Fibroblast of skin of abdomen (primary cell): ENCODE results near the gene NUAK2.
"Not testable (repeated sequence)": the region's sequence is repeated elsewhere in the genome, so short reads cannot be mapped to it uniquely, and the experiment has no call there.

Source experiments
- DNase-seq: peaks from one replicate; pipeline ENCODE4 v3.0.0-alpha.2; 2013

NUAK2 gene

DNA sequence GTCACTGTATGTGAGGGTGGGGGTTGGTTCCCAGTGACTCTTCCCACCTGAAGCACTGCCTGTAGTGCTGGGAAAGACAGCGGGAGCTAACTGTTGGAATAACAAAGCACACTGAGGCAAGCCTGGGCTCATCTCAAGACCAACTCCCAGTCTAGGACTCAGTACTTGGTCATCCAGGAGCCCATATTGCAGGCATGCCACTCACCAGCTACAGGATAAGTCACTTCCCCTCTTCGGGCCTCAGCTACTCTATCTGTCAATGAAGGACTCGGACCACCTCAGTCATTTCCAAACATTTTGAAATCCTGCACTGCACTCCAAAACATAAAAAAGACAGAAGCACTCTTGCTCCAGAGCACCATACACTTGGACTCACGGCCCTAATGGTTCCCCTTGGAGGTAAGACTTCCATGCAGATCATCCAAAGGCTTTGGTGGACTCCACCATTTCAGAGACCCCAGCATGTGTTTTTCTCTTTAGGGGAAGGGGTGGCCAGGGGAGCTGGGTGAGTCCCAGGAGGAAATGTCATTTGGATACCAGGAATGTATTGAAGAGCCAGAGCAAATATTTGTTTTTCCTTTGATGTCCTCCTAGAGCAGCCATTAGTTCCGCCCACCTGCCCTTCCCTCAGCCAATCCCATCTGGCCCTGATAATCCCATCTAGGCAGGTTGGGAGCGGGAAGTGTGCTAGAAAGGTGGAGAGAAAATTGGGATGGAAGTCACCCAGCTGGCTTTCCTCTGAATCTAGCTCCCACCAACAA, 3.1 kb downstream of the NUAK2 start:
- no peak for DNase-seq

GRCh38 chr1:205317311-205317917, 4.1 kb downstream of the NUAK2 start:
- DNase-seq = no peak

GRCh38 chr1:205316161-205316566, 5.4 kb downstream of the NUAK2 start:
- DNase-seq = no peak

- no peak for DNase-seq
Measured at GRCh38 chr1:205315008-205315618, 6.4 kb downstream of the NUAK2 start.

GRCh38 chr1:205313563-205314308, 7.8 kb downstream of the NUAK2 start:
- peak; percentile 82 for DNase-seq

DNA sequence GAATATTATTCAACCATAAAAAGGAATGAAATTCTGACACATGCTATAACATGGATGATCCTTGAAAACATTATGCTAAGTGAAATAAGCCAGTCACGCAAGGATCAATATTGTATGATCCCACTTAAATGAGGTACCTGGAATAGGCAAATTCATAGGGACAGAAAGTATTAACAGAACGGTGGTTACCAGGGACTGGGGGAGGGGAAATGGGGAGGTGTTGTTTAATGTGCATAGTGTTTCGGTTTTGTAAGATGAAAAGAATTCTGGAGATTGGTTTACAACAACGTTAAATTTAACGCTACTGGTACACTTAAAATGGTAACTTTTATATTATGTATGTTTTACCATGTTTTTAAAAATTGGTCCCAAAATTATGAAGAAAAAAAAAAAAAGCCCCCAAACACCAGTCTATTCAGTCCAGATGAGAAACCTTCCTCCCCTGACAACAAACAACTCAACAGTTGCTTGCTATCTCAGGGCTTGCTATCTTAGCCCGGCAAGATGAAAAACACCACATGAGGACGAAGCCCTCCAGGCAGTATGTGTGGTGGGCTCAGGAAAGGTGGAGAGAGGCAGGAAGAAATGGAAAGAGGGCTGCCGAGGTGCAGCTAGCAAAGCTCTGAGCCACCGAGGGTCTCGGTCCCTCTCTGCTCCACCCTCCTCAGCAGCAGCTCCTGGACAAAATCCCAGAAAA, 8.5 kb downstream of the NUAK2 start:
- no peak for DNase-seq

DNA sequence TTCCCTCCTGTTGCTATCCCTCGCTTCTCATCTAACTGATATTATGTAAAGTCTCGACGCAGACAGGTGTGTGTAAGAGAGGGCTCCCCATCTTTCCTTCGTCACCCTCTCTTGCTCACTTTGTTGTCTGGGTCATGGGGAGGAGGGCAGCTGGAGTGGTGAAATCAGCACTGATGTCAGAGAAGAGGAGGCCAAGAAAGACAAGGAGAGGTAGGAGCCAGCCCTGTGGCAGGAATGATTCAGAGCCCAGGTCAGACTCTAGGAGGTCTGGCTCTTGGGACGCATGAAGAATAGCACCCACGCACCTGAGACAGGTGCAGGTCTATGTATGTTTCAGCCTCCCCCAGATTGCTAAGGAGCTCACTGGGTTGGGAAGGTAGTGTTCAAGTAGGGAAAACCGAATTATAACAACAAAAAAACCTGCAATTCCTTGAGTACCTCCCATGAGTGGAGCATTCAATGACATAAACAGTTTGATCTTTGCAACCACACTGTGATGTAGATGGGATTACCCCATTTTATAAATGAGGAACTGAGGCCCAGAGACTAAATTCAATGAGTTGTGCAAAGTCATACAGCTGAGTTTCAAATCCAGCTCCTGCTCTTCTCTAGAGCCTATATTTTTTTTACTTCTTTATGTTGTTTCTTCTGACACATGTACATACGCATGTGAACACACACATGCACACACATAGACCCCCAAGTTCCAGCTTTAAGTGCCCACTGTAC, 10.4 kb downstream of the NUAK2 start:
- DNase-seq = no peak

DNA sequence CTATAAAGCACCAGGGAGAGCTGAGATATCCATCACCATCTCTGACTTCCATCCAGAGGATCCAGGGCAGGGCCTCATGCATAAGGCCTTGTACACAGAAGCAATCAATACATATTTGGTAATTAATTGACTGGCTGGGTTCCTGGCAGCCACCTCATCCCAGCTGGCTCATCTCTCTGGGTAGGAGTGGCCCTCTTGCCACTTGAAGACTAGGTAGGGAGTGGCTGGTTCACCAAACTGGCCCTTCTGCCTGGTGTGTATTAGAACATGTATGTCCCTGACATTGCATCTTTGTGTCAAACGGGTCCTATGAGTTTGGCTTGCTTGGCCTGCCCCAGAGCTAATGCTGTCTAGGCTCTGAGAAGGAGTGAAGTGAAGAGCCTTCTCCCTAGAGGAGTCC, 11.8 kb downstream of the NUAK2 start:
- DNase-seq = no peak

- no peak for DNase-seq
Measured at GRCh38 chr1:205306929-205307566, 14.5 kb downstream of the NUAK2 start.

- no peak for DNase-seq
Measured at GRCh38 chr1:205304695-205305070, 16.9 kb downstream of the NUAK2 start.

DNA sequence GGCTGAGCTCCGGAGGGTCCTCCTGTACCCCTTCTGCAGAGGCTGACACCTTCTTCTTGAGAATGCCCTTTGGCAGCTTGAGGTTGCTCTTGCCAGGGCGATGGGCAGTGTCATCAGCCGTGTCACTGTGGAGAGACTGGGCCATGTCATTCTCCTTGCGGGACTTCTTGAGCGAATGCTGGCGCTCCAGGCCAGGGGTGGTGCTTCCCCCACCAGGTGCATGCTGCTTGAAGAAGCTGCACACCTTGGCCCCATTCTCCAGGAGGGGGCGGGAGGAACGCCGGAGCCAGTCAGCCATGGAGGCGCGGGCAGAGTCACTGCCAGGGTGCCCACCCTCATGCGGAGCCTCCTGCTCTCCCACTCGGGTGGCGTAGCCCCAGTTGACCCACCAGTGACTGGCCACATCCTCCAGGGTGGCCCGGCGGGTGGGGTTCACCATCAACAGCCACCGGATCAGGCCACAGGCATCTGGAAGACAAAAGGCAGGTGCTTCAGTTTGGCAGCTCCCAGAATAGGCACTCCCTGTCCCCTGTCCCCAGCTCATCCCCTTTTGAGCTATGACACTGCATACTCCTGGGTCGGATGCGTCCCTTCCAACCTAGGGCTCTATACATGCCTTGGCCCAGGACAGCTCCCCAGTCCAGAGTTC, 17.4 kb downstream of the NUAK2 start:
- DNase-seq = no peak

DNA sequence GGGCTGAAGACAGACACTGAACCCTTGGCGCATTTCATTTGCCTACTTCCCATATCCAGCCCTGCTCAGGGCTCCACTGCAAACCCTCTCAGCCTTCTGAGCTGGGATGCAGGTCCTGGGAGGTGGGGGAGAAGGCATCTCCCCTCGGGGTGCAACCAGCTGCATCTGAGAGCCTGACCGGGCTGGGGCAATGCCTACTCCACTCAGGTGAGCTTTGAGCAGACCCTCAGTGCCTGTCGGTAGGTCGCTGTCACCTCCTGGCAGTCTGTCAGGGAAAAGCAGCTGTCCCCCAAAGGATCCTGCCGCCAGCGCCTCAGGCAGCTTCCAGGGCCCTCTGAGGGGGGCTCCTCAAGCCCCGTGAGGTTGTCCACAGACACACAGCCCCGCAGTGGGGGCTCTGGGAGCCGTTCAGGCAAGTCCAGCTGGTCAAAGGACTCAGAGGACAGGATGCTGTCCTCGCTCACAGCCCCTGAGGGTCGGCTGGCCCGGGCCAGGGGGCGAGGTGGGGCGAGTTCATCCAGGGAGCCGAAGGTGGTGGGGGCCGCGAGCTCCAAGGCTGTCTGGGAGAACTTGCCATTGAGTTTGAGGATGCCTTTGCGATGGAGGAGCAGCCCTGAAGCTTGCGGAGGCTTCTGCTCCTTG, 18.2 kb downstream of the NUAK2 start:
- DNase-seq = no peak

GRCh38 chr1:205301842-205302588, 19.5 kb downstream of the NUAK2 start:
- DNase-seq = peak; percentile 36

- peak; percentile 99 for DNase-seq
Measured at GRCh38 chr1:205301205-205301821, 20.2 kb downstream of the NUAK2 start.

- DNase-seq = no peak
Measured at GRCh38 chr1:205300149-205300548, 21.4 kb downstream of the NUAK2 start.

- DNase-seq = peak; percentile 99
Measured at GRCh38 chr1:205298191-205298994, 23.2 kb downstream of the NUAK2 start.

DNA sequence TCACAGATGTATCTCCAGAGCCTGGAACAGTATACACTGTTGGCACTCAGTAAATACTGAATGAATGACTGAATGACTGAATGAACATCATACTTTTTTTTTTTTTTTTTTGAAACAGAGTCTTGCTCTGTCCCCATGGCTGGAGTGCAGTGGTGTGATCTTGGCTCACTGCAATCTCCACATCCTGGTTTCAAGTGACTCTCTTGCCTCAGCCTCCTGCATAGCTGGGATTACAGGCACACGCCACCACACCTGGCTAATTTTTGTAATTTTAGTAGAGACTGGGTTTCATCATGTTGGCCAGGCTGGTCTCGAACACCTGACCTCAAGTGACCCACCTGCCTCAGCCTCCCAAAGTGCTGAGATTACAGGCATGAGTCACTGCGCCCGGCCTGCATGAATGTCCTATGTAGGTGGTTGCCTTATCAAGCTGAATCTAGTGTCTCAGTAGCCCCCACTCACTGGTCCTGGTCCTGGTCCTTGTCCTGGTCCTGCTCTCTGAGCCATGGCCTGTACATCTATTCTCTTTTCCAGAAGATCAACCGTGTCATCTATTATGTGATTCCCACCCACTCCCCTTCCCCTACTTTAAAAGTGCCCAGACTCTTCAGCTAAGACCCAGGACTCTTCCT, 23.9 kb downstream of the NUAK2 start:
- not testable (repeated sequence) for DNase-seq

DNA sequence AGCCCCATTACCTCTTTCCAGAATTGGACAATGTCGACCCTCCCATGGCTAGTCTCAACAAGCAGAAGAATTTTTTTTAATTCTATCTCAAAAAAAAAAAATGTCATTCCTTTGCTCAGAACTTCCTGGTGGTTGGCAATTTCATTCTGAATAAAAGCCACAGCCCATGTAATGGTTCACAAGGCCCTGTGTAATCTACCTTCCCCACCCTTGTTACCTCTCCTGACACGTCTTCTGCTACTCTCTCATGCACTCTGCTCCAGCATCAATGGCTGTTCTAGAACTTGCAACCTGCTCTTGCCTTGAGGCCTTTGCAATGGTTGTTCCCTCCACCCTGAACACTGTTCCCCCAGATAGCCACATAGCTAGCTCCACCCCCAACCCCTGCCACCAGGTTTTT, 25.4 kb downstream of the NUAK2 start:
- DNase-seq = no peak
